Neuronal stem cell (in vitro differentiated cells): ENCODE results near the gene PRDM15.

Source experiments
- DNase-seq: peaks from one replicate; pipeline ENCODE4 v3.0.0-alpha.2; 2013; ENCODE audit warnings: low spot score
- H2AFZ ChIP-seq: one replicate; pipeline ENCODE4 v1.6.1; 2013; ENCODE audit warnings: mild to moderate bottlenecking, low read length, inconsistent platforms
- H2AK5ac ChIP-seq: 2 replicates; pipeline ENCODE4 v1.6.1; 2013; ENCODE audit warnings: low read depth, mild to moderate bottlenecking, inconsistent platforms, low read length, moderate library complexity, mixed read lengths
- H2BK120ac ChIP-seq: 2 replicates; pipeline ENCODE4 v1.6.1; 2013; ENCODE audit warnings: low read depth, mild to moderate bottlenecking, inconsistent platforms, low read length, moderate library complexity, mixed read lengths
- H2BK12ac ChIP-seq: one replicate; pipeline ENCODE4 v1.6.1; 2013; ENCODE audit warnings: low read length, inconsistent platforms
- H2BK15ac ChIP-seq: 2 replicates; pipeline ENCODE4 v1.6.1; 2013; ENCODE audit warnings: mild to moderate bottlenecking, low read length, inconsistent platforms, mixed read lengths
- H2BK5ac ChIP-seq: one replicate; pipeline ENCODE4 v1.6.1; 2013; ENCODE audit warnings: inconsistent platforms, mild to moderate bottlenecking, low read length, moderate library complexity
- H3K14ac ChIP-seq: one replicate; pipeline ENCODE4 v1.6.1; 2013; ENCODE audit warnings: low read length, inconsistent platforms
- H3K18ac ChIP-seq: 2 replicates; pipeline ENCODE4 v1.6.1; 2013; ENCODE audit warnings: low read length, inconsistent platforms
- H3K23ac ChIP-seq: 2 replicates; pipeline ENCODE4 v1.6.1; 2013; ENCODE audit warnings: low read depth, mild to moderate bottlenecking, mixed read lengths, low read length, inconsistent platforms; ENCODE audit not compliant: poor library complexity
- H3K27ac ChIP-seq: replicated peaks from 3 replicates; pipeline ENCODE4 v1.5.1; 2013; ENCODE audit warnings: low read length, inconsistent platforms
- H3K27me3 ChIP-seq, 3 experiments: 2 replicates each; pipeline ENCODE4 v1.6.1; 2013; ENCODE audit warnings: low read length in 3 of 3, mild to moderate bottlenecking in 2 of 3, inconsistent platforms in 1 of 3, low read depth in 1 of 3, mixed read lengths in 1 of 3, moderate library complexity in 1 of 3; ENCODE audit not compliant: control insufficient read depth in 3 of 3, insufficient read depth in 3 of 3
- H3K36me3 ChIP-seq, 2 donors: replicated peaks in 1 of 2; 2 replicates each; pipeline ENCODE4 v1.6.1; 2013; ENCODE audit warnings: low read length in 2 of 2; ENCODE audit not compliant: control insufficient read depth in 2 of 2, insufficient read depth in 2 of 2
- H3K4ac ChIP-seq: 2 replicates; pipeline ENCODE4 v1.6.1; 2013; ENCODE audit warnings: inconsistent platforms, mild to moderate bottlenecking, low read length, moderate library complexity
- H3K4me1 ChIP-seq, 2 donors: 1 replicate in 1 of 2; 2 replicates in 1 of 2; pipeline ENCODE4 v1.6.1; 2013; ENCODE audit warnings: low read length in 2 of 2, low read depth in 1 of 2; ENCODE audit not compliant: control insufficient read depth in 2 of 2, insufficient read depth in 1 of 2
- H3K4me2 ChIP-seq: one replicate; pipeline ENCODE4 v1.6.1; 2013; ENCODE audit warnings: mild to moderate bottlenecking, low read length, inconsistent platforms; ENCODE audit not compliant: insufficient read depth, poor library complexity, severe bottlenecking
- H3K4me3 ChIP-seq, 2 donors: 2 replicates each; pipeline ENCODE4 v1.5.1; 2013; ENCODE audit warnings: low read length in 2 of 2, mild to moderate bottlenecking in 2 of 2, inconsistent platforms in 1 of 2, moderate library complexity in 1 of 2
- H3K79me1 ChIP-seq: one replicate; pipeline ENCODE4 v1.6.1; 2013; ENCODE audit warnings: low read depth, mild to moderate bottlenecking, inconsistent platforms, low read length, moderate library complexity
- H3K9ac ChIP-seq: one replicate; pipeline ENCODE4 v1.6.1; 2013; ENCODE audit warnings: mild to moderate bottlenecking, low read depth, low read length, inconsistent platforms; ENCODE audit not compliant: poor library complexity
- H3K9me3 ChIP-seq, 2 donors: replicated peaks in 1 of 2; 2 replicates each; pipeline versions ENCODE3 to v1.6.1; 2013; ENCODE audit warnings: low read length in 2 of 2, mild to moderate bottlenecking in 2 of 2, inconsistent platforms in 1 of 2, low read depth in 1 of 2, mixed read lengths in 1 of 2, moderate library complexity in 1 of 2; ENCODE audit not compliant: control insufficient read depth in 2 of 2, insufficient read depth in 1 of 2
- H4K8ac ChIP-seq: one replicate; pipeline ENCODE4 v1.6.1; 2013; ENCODE audit warnings: low read depth, mild to moderate bottlenecking, inconsistent platforms, low read length, moderate library complexity
- H4K91ac ChIP-seq: one replicate; pipeline ENCODE4 v1.6.1; 2013; ENCODE audit warnings: low read length, low read depth, mild to moderate bottlenecking, inconsistent platforms; ENCODE audit not compliant: poor library complexity
- WGBS, 2 donors: extraction: QIAGEN DNeasy Blood & Tissue Kit; methylation state at CpG; one replicate each; pipeline ENCODE4 v1.1.7; 2013; ENCODE audit warnings: missing lambda C conversion rate in 2 of 2, mixed read lengths in 1 of 2; ENCODE audit not compliant: insufficient read length in 2 of 2, insufficient replicate concordance in 1 of 2; ENCODE audit errors: extremely low coverage in 2 of 2; 5-methylcytosine and 5-hydroxymethylcytosine counted together

PRDM15 gene

GRCh38 chr21:41802684-41803083, 76.5 kb downstream of the PRDM15 start:
- H2BK15ac ChIP-seq, result no peak overlapping the region
- no peak overlapping the region for H2BK120ac ChIP-seq
- no peak overlapping the region for H2BK5ac ChIP-seq
- H4K91ac ChIP-seq, result no peak overlapping the region
- WGBS, 2 donors, result no CpG with 5 or more reads among the region's 19 CpGs
- H3K4me3 ChIP-seq, result no peak overlapping the region
- no peak for DNase-seq
- H3K4me2 ChIP-seq, result no peak overlapping the region
- H3K79me1 ChIP-seq, result no peaks in the 10 kb centered on the region
- peaks cover 0 to 2% of the 10 kb centered on the region in 2 donors for H3K4me1 ChIP-seq
- no peak overlapping the region for H3K23ac ChIP-seq
- no peak overlapping the region for H3K27ac ChIP-seq
- H3K36me3 ChIP-seq, result peaks cover 14 to 34% of the 10 kb centered on the region in 2 donors
- no peak overlapping the region for H3K9ac ChIP-seq
- no peak overlapping the region for H2BK12ac ChIP-seq
- no peak overlapping the region for H2AK5ac ChIP-seq
- peaks cover 0 to 4% of the 10 kb centered on the region in 2 donors for H3K9me3 ChIP-seq
- H3K4ac ChIP-seq, result no peak overlapping the region
- H3K27me3 ChIP-seq, result no peaks in the 10 kb centered on the region
- no peak overlapping the region for H4K8ac ChIP-seq
- H3K18ac ChIP-seq, result no peak overlapping the region
- no peak overlapping the region for H3K14ac ChIP-seq
- no peak overlapping the region for H2AFZ ChIP-seq

- WGBS, 2 donors, result no CpG with 5 or more reads among the region's 5 CpGs
- no peak overlapping the region for H2BK5ac ChIP-seq
- H4K91ac ChIP-seq, result no peak overlapping the region
- H2BK12ac ChIP-seq, result no peak overlapping the region
- H3K36me3 ChIP-seq, result peaks cover 14 to 34% of the 10 kb centered on the region in 2 donors
- peaks cover 0 to 2% of the 10 kb centered on the region in 2 donors for H3K4me1 ChIP-seq
- no peaks in the 10 kb centered on the region for H3K79me1 ChIP-seq
- H3K4ac ChIP-seq, result no peak overlapping the region
- no peaks in the 10 kb centered on the region for H3K27me3 ChIP-seq
- H3K9ac ChIP-seq, result no peak overlapping the region
- no peak for DNase-seq
- H3K27ac ChIP-seq, result no peak overlapping the region
- H3K4me2 ChIP-seq, result no peak overlapping the region
- no peak overlapping the region for H2BK15ac ChIP-seq
- H3K23ac ChIP-seq, result no peak overlapping the region
- H3K14ac ChIP-seq, result no peak overlapping the region
- no peak overlapping the region for H2AFZ ChIP-seq
- no peak overlapping the region for H3K18ac ChIP-seq
- H2AK5ac ChIP-seq, result no peak overlapping the region
- H2BK120ac ChIP-seq, result no peak overlapping the region
- peaks cover 0 to 4% of the 10 kb centered on the region in 2 donors for H3K9me3 ChIP-seq
- no peak overlapping the region for H3K4me3 ChIP-seq
- H4K8ac ChIP-seq, result no peak overlapping the region
Observed at GRCh38 chr21:41802198-41802584, 77.0 kb downstream of the PRDM15 start.

GRCh38 chr21:41801321-41802197, 77.6 kb downstream of the PRDM15 start:
- no peak for DNase-seq
- Histone ChIP-seq H3K4me3 (no peak overlapping the region), H2AK5ac (no peak overlapping the region), H3K27me3 (no peaks in the 10 kb centered on the region), H2BK5ac (no peak overlapping the region), H4K8ac (no peak overlapping the region), H3K4me2 (no peak overlapping the region), H4K91ac (no peak overlapping the region), H3K18ac (no peak overlapping the region), H2BK120ac (no peak overlapping the region), H3K9ac (no peak overlapping the region), H3K79me1 (no peaks in the 10 kb centered on the region), H2BK12ac (no peak overlapping the region), H3K4ac (no peak overlapping the region), H2AFZ (no peak overlapping the region), H3K27ac (no peak overlapping the region), H2BK15ac (no peak overlapping the region), H3K36me3 (peaks cover 14 to 34% of the 10 kb centered on the region in 2 donors), H3K23ac (no peak overlapping the region), H3K14ac (no peak overlapping the region), H3K9me3 (peaks cover 0 to 1% of the 10 kb centered on the region in 2 donors), H3K4me1 (peaks cover 0 to 2% of the 10 kb centered on the region in 2 donors)
- no CpG with 5 or more reads among the region's 32 CpGs for WGBS, 2 donors

- Histone ChIP-seq H4K91ac (no peak overlapping the region), H3K18ac (no peak overlapping the region), H4K8ac (no peak overlapping the region), H2BK15ac (no peak overlapping the region), H2BK120ac (no peak overlapping the region), H3K9ac (no peak overlapping the region), H3K27ac (no peak overlapping the region), H3K14ac (no peak overlapping the region), H3K4me1 (peaks cover 2 to 3% of the 10 kb centered on the region in 2 donors), H2BK12ac (no peak overlapping the region), H3K36me3 (peaks cover 14 to 34% of the 10 kb centered on the region in 2 donors), H3K27me3 (no peaks in the 10 kb centered on the region), H3K9me3 (peaks cover 0 to 1% of the 10 kb centered on the region in 2 donors), H2AK5ac (no peak overlapping the region), H3K4me2 (no peak overlapping the region), H3K4me3 (no peak overlapping the region), H3K79me1 (no peaks in the 10 kb centered on the region), H3K23ac (no peak overlapping the region), H2BK5ac (no peak overlapping the region), H2AFZ (no peak overlapping the region), H3K4ac (no peak overlapping the region)
- no peak for DNase-seq
- no CpG with 5 or more reads among the region's 24 CpGs for WGBS, 2 donors
Observed at GRCh38 chr21:41800425-41801320, 78.5 kb downstream of the PRDM15 start.
